DMS 273 treated with DMSO at 0.1 percent for 48 hours (cell line): ENCODE measurements around the gene ZNF200.
"Not testable (repeated sequence)": the region's sequence is repeated elsewhere in the genome, so short reads cannot be mapped to it uniquely, and the experiment has no call there.

Experiments
- DNase-seq: peaks from one replicate; lab custom pipeline; 2025; lab: John Stamatoyannopoulos, UW

The ZNF200 gene

GRCh38 chr16:3234857-3235561, at the start of gene ZNF200:
ZNF200 (minus strand) TSS chr16:3235158; CDS start chr16:3233755, 1,403 bp downstream.
- DNase-seq: peak; percentile 92

- DNase-seq: no peak
Measured at GRCh38 chr16:3283543-3284447, 48.8 kb upstream of the ZNF200 start.

GRCh38 chr16:3282730-3283542, 48.0 kb upstream of the ZNF200 start, which contains the start of gene ZNF263:
ZNF263 (plus strand) TSS chr16:3283491; CDS start chr16:3283819, 328 bp downstream.
- DNase-seq: peak; percentile 97

- peak; percentile 83 for DNase-seq
Measured at GRCh38 chr16:3282103-3282729, 47.3 kb upstream of the ZNF200 start.

- DNase-seq: no peak
Measured at GRCh38 chr16:3281222-3281820, 46.4 kb upstream of the ZNF200 start.

- DNase-seq: no peak
Measured at GRCh38 chr16:3276679-3277078, 41.7 kb upstream of the ZNF200 start.

- no peak for DNase-seq
Measured at GRCh38 chr16:3274947-3275346, 40.0 kb upstream of the ZNF200 start.

GRCh38 chr16:3274490-3274889, 39.5 kb upstream of the ZNF200 start:
- peak; percentile 6 for DNase-seq

- DNase-seq: not testable (repeated sequence)
Measured at GRCh38 chr16:3271281-3271680, 36.3 kb upstream of the ZNF200 start.

- DNase-seq: not testable (repeated sequence)
Measured at GRCh38 chr16:3270718-3271117, 35.8 kb upstream of the ZNF200 start.

- DNase-seq: no peak
Measured at GRCh38 chr16:3268294-3268693, 33.3 kb upstream of the ZNF200 start.

GRCh38 chr16:3266873-3267537, 32.0 kb upstream of the ZNF200 start:
- DNase-seq: peak; percentile 14

GRCh38 chr16:3264137-3265036, 29.4 kb upstream of the ZNF200 start:
- peak; percentile 98 for DNase-seq

GRCh38 chr16:3262517-3262916, 27.6 kb upstream of the ZNF200 start:
- no peak for DNase-seq

GRCh38 chr16:3259836-3260235, 24.9 kb upstream of the ZNF200 start:
- DNase-seq: no peak

GRCh38 chr16:3256866-3257465, 22.0 kb upstream of the ZNF200 start:
- no peak for DNase-seq

- no peak for DNase-seq
Measured at GRCh38 chr16:3256146-3256865, 21.3 kb upstream of the ZNF200 start, which contains the start of gene MEFV. MEFV (minus strand) TSS chr16:3256633; CDS start chr16:3256587, 46 bp downstream.

GRCh38 chr16:3254309-3254708, 19.4 kb upstream of the ZNF200 start:
- no peak for DNase-seq
